CD4-positive, alpha-beta T cell (primary cell): ENCODE measurements around the gene CDK2AP2. TPM values are rescaled to one million over a fixed set of nuclear protein-coding genes. Genes with fewer than 3 reads are reported as not detected.

Experiments used
- ATAC-seq: fragments of 200-7000 bp; cut with Tn5 transposase; one replicate; pipeline ENCODE4 v1.10.0; 2022; ENCODE audit warnings: mild to moderate bottlenecking; ENCODE audit not compliant: poor library complexity
- CTCF ChIA-PET: fragments of 350-600 bp; sonication (Branson Sonifier 250); formaldehyde crosslinking; loops from one replicate; lab custom pipeline; 2021; ENCODE audit warnings: antibody characterized with exemption, inconsistent platforms; lab: Charles Lee
- POLR2A ChIA-PET: fragments of 350-600 bp; sonication (Branson Sonifier 250); formaldehyde crosslinking; loops from one replicate; lab custom pipeline; 2021; ENCODE audit warnings: antibody characterized with exemption, inconsistent platforms; lab: Charles Lee
- DNase-seq, 14 experiments: peaks; one replicate each; pipeline ENCODE4 v3.0.0-alpha.2; 2013 to 2020; ENCODE audit warnings: mixed read lengths in 2 of 14
- H3K27ac ChIP-seq, 2 donors: one replicate each; pipeline versions ENCODE4 v1.5.1 to v1.7.0; 2013; ENCODE audit warnings: low read length in 2 of 2, low read depth in 1 of 2, mild to moderate bottlenecking in 1 of 2
- H3K27me3 ChIP-seq, 2 experiments: 1 replicate in 1 of 2; 2 replicates in 1 of 2; pipeline versions ENCODE4 v1.6.1 to v1.7.0; 2013; ENCODE audit warnings: low read length in 2 of 2, control low read depth in 1 of 2, mild to moderate bottlenecking in 1 of 2, moderate library complexity in 1 of 2; ENCODE audit not compliant: insufficient read depth in 2 of 2, control insufficient read depth in 1 of 2
- H3K36me3 ChIP-seq: one replicate; pipeline ENCODE4 v1.6.1; 2013; ENCODE audit warnings: low read length, control low read depth; ENCODE audit not compliant: insufficient read depth
- H3K4me1 ChIP-seq: one replicate; pipeline ENCODE4 v1.6.1; 2013; ENCODE audit warnings: low read length, control low read depth; ENCODE audit not compliant: insufficient read depth
- H3K4me3 ChIP-seq: one replicate; pipeline ENCODE4 v1.5.1; 2013; ENCODE audit warnings: mild to moderate bottlenecking, low read length, moderate library complexity
- H3K9me3 ChIP-seq, 2 experiments: 1 replicate in 1 of 2; 2 replicates in 1 of 2; pipeline versions ENCODE4 v1.6.1 to v1.7.0; 2013; ENCODE audit warnings: low read length in 2 of 2, mild to moderate bottlenecking in 2 of 2, control low read depth in 1 of 2, moderate library complexity in 1 of 2; ENCODE audit not compliant: control insufficient read depth in 1 of 2, insufficient read depth in 1 of 2
- H3K27ac Mint-ChIP-seq: one replicate; pipeline ENCODE4 v1.8.0; 2020; ENCODE audit warnings: mixed read lengths
- H3K27me3 Mint-ChIP-seq: one replicate; pipeline ENCODE4 v1.8.0; 2021; ENCODE audit warnings: mixed read lengths
- H3K36me3 Mint-ChIP-seq: one replicate; pipeline ENCODE4 v1.8.0; 2021; ENCODE audit warnings: low read depth, mixed read lengths
- H3K4me1 Mint-ChIP-seq: one replicate; pipeline ENCODE4 v1.8.0; 2021; ENCODE audit warnings: low read depth, mixed read lengths
- H3K4me3 Mint-ChIP-seq: one replicate; pipeline ENCODE4 v1.8.0; 2020; ENCODE audit warnings: mild to moderate bottlenecking, mixed read lengths
- H3K9me3 Mint-ChIP-seq: one replicate; pipeline ENCODE4 v1.8.0; 2020; ENCODE audit warnings: mixed read lengths
- intact Hi-C, 2 experiments: fragments of 100-400 bp; cut with DNase I in 1 of 2; cut with micrococcal nuclease in 1 of 2; formaldehyde crosslinking; loops; one replicate each; pipeline versions ENCODE4 v1.15.1 to v1.9.0; 2023 to 2025; cut with DNase I, micrococcal nuclease
- total RNA-seq, 174 experiments: library from RNA in 2 of 174; stranded (reverse) in 2 of 174; gene quantifications; one replicate each; pipeline ENCODE4 v1.2.3 and lab custom pipeline; 2021 to 2026
- TF ChIP-seq, protein P1 (sequence below): fragments of 200-600 bp; IDR thresholded peaks from one replicate; pipeline ENCODE4 v1.8.0; 2022; ENCODE audit warnings: antibody characterized with exemption, mild to moderate bottlenecking

CDK2AP2 gene
- total RNA-seq, 2 experiments from 2014 or later, result 19.5 to 22.0 TPM

DNA sequence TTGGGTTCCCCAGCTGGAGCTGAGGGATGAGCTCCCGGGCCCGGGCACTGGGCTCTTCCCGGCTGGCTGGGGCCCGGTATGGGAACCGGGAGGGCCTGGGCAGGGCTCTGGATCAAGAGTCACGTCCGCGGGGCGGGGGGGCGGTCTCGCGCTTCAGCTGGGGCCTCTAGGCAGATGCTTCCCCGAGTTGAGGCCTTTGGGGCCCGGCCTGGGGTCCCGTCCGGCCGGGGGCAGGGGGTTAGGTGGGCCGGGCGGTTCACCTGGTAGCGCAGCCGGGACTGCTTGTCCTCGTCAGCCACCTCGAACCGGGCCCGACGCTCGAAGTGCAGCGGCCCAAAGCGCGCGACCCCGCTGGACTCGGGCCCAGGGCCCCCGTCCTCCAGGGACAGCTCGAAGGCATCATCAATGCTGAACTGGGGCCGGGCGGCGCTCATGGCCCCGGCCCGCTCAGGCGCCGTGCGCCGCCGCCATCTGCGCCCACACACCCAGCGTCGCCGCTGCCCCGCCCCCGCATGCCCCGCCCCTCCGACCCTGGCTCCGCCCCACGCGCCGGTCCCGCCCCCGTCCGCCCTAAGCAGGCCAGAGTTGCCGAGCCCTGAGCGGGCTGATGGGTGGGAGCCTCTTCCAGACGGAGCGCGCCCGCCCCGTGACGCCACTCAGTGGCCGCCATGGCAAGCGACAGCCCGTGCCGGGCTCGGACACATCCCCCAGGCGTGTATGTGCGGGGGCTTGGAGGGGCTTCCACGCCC, 39.0 kb downstream of the CDK2AP2 start, which contains the start of gene TMEM134:
Gene TMEM134, minus strand, starts transcription at position 493 of the 749 bp plus-strand sequence. Its CDS starts 59 bp downstream, at position 434.
- Histone ChIP-seq H3K27ac (peak within 1 kb of the TSS; percentile 66 to 81), H3K9me3 (no peaks in the 10 kb centered on the region), H3K4me3 (peak within 1 kb of the TSS; percentile 83), H3K27me3 (no peaks in the 10 kb centered on the region), H3K4me1 (peaks cover 57% of the 10 kb centered on the region), H3K36me3 (peaks cover 6% of the 10 kb centered on the region)
- H3K27ac Mint-ChIP-seq, result peak within 1 kb of the TSS; percentile 88
- no peaks in the 10 kb centered on the region for H3K27me3 Mint-ChIP-seq
- intact Hi-C loops, result loop anchor here (1.0 to 5.0 kb wide), 10 partner anchors 13 to 78 kb away; partner anchors contain the start of genes CARNS1 (in 1 of the 2), PPP1CA (in 1 of the 2), PTPRCAP (in 1 of the 2) and RAD9A (in 1 of the 2)
- H3K4me1 Mint-ChIP-seq, result peaks cover 43% of the 10 kb centered on the region
- H3K4me3 Mint-ChIP-seq, result peak within 1 kb of the TSS; percentile 91
- H3K36me3 Mint-ChIP-seq, result no peaks in the 10 kb centered on the region
- DNase-seq (peak; percentile 86 to 96 (median 92)), ATAC-seq (peak; percentile 71)
- ChIA-PET POLR2A (interaction anchor here (0.5 to 8.5 kb wide), 23 partner anchors 9 to 229 kb away, joined by 3 to 131 read pairs (median 7); partner anchors contain the start of genes AIP, CDK2AP2, PITPNM1 and POLD4), CTCF (interaction anchor here (0.7 to 3.0 kb wide), 16 partner anchors 11 to 118 kb away, joined by 3 to 28 read pairs (median 4); partner anchors contain the start of genes AIP, PITPNM1, PPP1CA and RAD9A)
- H3K9me3 Mint-ChIP-seq, result no peaks in the 10 kb centered on the region
- TF ChIP-seq, protein P1, sequence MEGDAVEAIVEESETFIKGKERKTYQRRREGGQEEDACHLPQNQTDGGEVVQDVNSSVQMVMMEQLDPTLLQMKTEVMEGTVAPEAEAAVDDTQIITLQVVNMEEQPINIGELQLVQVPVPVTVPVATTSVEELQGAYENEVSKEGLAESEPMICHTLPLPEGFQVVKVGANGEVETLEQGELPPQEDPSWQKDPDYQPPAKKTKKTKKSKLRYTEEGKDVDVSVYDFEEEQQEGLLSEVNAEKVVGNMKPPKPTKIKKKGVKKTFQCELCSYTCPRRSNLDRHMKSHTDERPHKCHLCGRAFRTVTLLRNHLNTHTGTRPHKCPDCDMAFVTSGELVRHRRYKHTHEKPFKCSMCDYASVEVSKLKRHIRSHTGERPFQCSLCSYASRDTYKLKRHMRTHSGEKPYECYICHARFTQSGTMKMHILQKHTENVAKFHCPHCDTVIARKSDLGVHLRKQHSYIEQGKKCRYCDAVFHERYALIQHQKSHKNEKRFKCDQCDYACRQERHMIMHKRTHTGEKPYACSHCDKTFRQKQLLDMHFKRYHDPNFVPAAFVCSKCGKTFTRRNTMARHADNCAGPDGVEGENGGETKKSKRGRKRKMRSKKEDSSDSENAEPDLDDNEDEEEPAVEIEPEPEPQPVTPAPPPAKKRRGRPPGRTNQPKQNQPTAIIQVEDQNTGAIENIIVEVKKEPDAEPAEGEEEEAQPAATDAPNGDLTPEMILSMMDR, result no peak

DNA sequence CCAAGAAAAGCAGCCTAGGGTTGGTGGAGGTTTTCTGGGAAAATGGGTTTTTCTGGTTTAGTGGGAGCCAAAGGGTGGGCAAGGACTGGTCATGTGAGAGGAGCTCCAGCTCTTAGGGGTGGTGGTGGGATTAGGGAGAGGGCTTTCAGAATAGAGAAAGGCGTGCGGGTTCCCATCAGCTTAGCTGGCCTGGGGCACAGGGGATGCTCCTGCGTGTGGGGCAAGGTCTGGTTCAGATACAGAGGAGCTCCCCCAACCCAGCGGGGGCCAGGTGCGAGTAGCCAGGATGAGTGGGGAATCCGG, 39.6 kb downstream of the CDK2AP2 start:
- intact Hi-C loops, result loop anchor here (2.0 to 5.0 kb wide), 3 partner anchors 32 to 66 kb away; partner anchors contain the start of genes CARNS1 (in 1 of the 2) and PTPRCAP (in 1 of the 2)
- Histone ChIP-seq H3K4me1 (peaks cover 61% of the 10 kb centered on the region), H3K36me3 (peaks cover 6% of the 10 kb centered on the region)

DNA sequence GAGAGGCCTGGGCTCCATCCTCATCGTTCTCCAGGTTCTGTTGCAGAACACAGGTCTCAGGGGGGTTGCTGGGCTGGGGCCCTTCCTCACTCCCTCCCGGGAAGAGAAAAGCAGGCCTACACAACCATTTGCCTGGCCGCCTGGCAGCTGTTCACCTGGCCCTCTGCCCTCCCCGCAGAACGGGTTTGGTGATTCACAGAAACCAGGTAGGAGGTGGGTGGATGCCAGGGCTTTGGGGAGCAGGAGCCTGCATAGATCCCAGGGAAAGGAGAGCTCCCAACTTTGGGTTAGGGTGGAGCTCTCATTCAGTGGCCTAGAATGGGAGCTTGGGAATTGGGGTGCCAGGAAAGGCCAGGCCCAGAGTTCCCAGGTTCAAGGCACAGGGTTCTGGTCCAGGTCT, 39.9 kb downstream of the CDK2AP2 start:
- H3K4me3 Mint-ChIP-seq, result peak overlapping the region; percentile 91
- intact Hi-C loops, result loop anchor here (2.0 to 5.0 kb wide), 3 partner anchors 31 to 65 kb away; partner anchors contain the start of genes CARNS1 (in 1 of the 2) and PTPRCAP (in 1 of the 2)
- peak overlapping the region; percentile 50 to 81 for H3K27ac ChIP-seq

More for the DNA sequence above, 39.6 kb downstream of the CDK2AP2 start:
- Histone ChIP-seq H3K9me3 (no peaks in the 10 kb centered on the region), H3K27ac (peak overlapping the region; percentile 50 to 81), H3K27me3 (no peaks in the 10 kb centered on the region), H3K4me3 (peak overlapping the region; percentile 83)
- Mint-ChIP-seq H3K4me1 (peaks cover 43% of the 10 kb centered on the region), H3K4me3 (peak overlapping the region; percentile 91), H3K36me3 (no peaks in the 10 kb centered on the region), H3K9me3 (no peaks in the 10 kb centered on the region), H3K27ac (peak overlapping the region; percentile 88), H3K27me3 (no peaks in the 10 kb centered on the region)
- DNase-seq (peak in 2 of 14 experiments; percentile 33 to 41), ATAC-seq (no peak)
- TF ChIP-seq, protein P1, result no peak
- CTCF ChIA-PET, result interaction anchor here (0.7 to 3.0 kb wide), 14 partner anchors 10 to 117 kb away, joined by 3 to 28 read pairs (median 4); partner anchors contain the start of genes AIP, PITPNM1, PPP1CA and TBC1D10C
- POLR2A ChIA-PET, result interaction anchor here (0.5 to 8.5 kb wide), 22 partner anchors 9 to 229 kb away, joined by 3 to 131 read pairs (median 8); partner anchors contain the start of genes AIP, CDK2AP2, PITPNM1 and POLD4

More for the DNA sequence above, 39.9 kb downstream of the CDK2AP2 start:
- ChIA-PET CTCF (interaction anchor here (1.3 to 3.0 kb wide), 7 partner anchors 14 to 117 kb away, joined by 3 to 28 read pairs (median 3); partner anchors contain the start of genes AIP and PPP1CA), POLR2A (interaction anchor here (1.0 to 8.5 kb wide), 20 partner anchors 10 to 228 kb away, joined by 3 to 131 read pairs (median 9); partner anchors contain the start of genes AIP, CDK2AP2, PITPNM1 and POLD4)
- H3K9me3 Mint-ChIP-seq, result no peaks in the 10 kb centered on the region
- Histone ChIP-seq H3K36me3 (peaks cover 6% of the 10 kb centered on the region), H3K4me3 (peak overlapping the region; percentile 83), H3K9me3 (no peaks in the 10 kb centered on the region), H3K4me1 (peaks cover 61% of the 10 kb centered on the region), H3K27me3 (no peaks in the 10 kb centered on the region)
- TF ChIP-seq, protein P1, result no peak
- peak in 2 of 14 experiments; percentile 26 to 35 for DNase-seq
- no peak for ATAC-seq
- H3K27ac Mint-ChIP-seq, result peak overlapping the region; percentile 88
- no peaks in the 10 kb centered on the region for H3K36me3 Mint-ChIP-seq
- no peaks in the 10 kb centered on the region for H3K27me3 Mint-ChIP-seq
- peaks cover 43% of the 10 kb centered on the region for H3K4me1 Mint-ChIP-seq
